Renal cortex interstitium (tissue), 11 donors: ENCODE data around the gene TSSC4. TPM values are rescaled to one million over a fixed set of nuclear protein-coding genes. Genes with fewer than 3 reads are reported as not detected.
A peak's percentile ranks its signal among the peaks of the same experiment; 100 is the strongest.

Source experiments
- DNase-seq, 11 donors: peaks; one replicate each; pipeline ENCODE4 v3.0.0-alpha.2; 2013; ENCODE audit warnings: low read depth in 9 of 11, low spot score in 4 of 11; ENCODE audit errors: extremely low read depth in 1 of 11
- polyA plus RNA-seq, 3 donors: library from polyadenylated mRNA; unstranded; fragments of 120-200 nt; gene quantifications; one replicate each; pipeline ENCODE4 v1.2.1, GENCODE V29; 2013; ENCODE audit not compliant: insufficient read length in 3 of 3

TSSC4 gene
- polyA plus RNA-seq, 3 donors, result 30.8 to 45.5 (median 44.8) TPM

DNA sequence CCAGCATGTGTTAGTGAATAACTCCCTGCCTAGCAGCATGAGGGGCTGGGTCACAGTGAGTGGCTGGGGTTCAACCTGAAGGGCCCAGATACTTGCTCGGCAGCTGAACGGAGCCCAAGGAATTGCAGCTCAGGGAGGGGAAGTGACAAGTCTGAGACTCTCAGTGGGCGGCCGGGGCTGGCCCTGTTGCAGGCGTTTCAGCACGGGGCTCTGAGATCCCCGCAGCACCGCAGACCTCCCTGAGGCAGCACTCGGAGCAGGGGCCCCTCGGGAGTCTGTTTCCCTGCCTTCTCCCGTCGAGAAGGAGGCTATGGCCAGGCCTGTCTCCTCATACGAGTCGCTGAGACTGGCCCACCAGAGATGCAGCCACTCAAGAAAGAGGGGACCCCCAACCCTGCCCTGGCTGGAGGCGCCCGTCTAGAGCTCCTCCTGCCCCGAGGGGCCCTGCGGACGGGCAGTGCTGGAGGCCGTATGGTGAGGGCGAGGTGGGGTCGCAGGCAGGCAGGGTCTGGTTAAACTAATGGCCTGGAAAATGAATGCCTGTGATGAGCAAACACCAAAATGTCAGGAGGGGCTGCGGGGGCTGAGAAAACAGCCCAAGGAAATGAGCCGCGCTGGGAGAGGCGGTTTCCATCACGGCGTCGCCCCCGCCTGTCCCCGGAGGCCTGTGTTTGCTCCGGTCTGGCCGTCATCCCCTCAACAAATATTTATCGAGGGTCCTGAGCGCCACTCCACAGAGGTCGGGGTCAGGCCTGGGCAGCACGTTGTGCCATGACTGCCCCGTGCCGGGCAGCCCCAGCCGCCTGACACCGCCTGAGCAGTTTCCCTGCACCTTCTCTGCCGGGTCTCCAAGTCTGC, 9.3 kb downstream of the TSSC4 start:
- peak in 10 of 11 donors; percentile 53 to 76 (median 66) for DNase-seq

GRCh38 chr11:2410616-2411015, 10.1 kb downstream of the TSSC4 start:
- DNase-seq, result no peak

DNA sequence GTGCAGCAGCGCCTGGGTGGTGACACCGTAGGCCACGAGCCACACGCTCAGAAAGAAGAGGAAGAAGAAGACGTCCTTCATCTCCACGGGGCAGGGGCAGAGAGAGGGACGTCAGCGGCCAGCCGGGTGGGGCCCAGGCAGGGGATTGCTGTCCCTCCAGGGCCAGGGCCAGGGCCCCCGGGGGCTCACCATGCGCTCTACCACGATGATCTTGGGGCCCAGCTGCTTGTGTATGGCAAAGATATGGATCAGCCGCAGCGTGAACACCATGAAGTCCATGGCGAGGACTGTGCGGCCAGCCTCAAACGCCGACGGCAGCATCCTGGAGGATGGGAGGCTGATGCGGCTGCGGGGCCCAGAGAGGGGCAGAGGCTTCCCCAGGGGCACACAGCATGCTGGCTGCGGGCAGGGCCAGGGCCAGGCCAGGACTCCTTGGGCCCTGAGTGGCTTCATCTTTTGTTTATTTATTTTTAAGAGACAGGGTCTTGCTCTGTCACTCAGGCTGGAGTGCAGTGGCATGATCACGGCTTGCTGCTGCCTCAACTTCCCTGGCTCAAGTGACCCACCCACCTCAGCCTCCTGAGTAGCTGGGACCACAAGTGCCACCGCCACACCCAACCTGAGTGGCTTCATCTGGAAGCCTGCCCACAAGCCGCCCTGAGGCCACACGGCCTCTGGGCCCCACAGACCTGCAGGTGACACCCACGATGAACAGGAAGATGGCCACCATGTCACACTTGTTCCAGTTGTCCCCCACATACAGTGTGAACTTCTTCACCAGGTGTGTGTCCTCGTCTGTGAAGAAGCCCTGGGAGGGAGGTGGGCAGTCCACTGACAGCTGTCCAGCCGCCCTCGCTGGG, 11.1 kb downstream of the TSSC4 start:
- no peak for DNase-seq

- no peak for DNase-seq
Observed at GRCh38 chr11:2412323-2412722, 11.8 kb downstream of the TSSC4 start.

- DNase-seq, result no peak
Observed at GRCh38 chr11:2413742-2414579, 13.4 kb downstream of the TSSC4 start.

GRCh38 chr11:2414616-2415015, 14.1 kb downstream of the TSSC4 start:
- DNase-seq, result no peak

DNA sequence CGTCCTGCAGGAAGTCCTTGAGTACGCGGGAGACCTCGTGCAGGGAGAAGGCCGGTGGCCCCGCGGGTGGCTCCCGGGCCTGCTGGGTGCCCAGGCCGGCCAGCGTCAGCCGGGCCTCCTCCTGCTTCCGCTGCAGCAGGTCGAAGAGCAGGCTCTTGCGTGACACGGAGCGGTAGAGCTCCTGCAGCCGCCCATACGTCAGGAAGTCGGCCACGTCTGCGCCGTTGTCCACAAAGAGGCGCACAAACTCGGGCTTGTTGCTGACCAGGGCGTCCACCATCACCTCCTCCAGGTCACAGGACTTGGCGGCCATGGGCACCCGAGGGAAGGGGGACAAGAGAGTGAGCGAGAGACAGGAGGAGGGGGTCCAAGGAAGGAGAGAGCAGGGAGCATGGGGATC, 14.6 kb downstream of the TSSC4 start:
- DNase-seq, result no peak

DNA sequence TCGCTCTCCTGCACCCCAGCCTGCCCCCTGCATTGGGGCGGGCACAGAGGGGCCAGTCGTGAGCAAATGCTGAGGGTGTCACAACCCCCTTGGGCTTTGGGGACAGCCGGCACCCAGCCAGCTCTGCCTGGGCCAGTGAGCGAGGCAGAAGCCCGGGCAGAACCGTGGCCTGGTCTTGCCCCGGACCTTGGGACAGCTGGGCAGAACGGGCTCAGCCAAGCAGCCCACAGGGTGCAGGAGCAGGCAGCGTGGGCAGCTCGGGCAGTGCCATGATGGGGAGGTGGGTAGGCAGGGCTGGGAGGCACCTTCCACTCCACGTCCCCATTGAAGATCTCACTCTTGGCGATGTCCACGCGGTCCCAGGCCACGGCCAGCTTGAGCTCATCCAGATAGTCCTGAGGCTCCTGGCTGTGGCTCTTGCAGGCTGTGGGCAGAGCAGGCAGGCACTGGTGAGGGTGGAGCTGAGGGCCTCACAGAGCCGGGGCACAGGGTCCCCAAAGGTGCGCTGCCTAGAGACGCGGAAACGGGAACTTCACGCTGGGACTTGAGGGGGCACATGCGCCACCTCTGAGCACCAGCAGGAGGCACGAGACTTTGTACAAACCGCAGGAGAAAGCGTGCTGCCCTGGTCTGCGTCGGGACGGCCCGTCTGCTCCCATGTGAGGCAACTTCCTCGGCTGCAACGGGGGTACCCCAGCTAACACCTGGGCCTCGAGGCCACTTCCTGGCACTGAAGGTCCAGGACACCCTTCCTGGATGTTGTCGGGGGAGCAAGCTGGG, 15.2 kb downstream of the TSSC4 start:
- no peak for DNase-seq

DNA sequence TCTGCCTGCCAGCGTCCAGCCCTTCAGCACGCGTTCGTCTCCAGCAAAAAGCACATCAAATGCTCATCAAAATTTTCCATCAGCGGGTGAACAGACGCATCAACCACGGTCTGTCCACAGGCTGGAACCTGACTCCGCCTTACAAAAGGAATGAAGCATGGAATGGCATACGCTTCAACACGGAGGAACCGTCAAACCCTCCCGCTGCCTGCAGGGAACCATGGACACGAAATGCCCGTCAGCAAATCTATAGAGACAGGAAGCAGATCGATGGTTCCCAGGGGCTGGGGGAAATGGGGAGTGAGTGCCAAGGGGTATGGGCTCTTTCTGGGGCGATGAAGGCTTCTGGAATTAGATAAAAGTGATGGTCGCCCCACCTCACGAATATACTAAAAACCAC, 16.2 kb downstream of the TSSC4 start:
- DNase-seq, result no peak

GRCh38 chr11:2417856-2418692, 17.5 kb downstream of the TSSC4 start:
- no peak for DNase-seq

DNA sequence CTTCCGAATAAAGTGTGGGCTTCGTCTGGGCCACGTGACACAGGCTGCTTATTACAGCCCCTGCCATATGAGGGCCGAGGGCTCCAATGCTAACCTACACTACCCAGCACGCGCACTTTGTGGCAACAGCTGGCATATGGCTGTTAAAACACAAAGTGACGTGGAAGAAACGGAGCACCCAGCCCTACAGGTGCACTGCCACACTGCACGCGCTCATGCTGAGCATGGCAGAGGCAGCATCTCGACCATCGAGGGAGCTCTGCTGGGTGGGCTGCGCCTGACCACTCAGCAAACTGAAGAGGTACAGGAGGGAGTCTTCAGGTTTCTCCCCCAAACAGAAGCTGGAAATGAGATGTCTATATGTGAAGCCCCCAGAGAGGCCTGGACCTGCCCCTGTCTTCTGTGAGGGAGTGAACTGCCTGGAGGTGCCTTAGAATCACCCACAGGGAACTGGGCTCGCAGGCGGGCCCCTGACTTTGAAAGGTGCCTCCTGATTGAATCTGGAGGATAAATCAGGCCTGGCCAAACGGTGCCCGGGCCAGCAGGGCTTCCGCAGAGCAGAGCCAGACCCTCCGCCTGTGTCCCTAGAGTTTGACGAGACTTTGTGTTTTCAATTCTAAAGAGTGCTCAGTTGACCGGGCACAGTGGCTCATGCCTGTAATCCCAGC, 18.3 kb downstream of the TSSC4 start:
- no peak for DNase-seq

DNA sequence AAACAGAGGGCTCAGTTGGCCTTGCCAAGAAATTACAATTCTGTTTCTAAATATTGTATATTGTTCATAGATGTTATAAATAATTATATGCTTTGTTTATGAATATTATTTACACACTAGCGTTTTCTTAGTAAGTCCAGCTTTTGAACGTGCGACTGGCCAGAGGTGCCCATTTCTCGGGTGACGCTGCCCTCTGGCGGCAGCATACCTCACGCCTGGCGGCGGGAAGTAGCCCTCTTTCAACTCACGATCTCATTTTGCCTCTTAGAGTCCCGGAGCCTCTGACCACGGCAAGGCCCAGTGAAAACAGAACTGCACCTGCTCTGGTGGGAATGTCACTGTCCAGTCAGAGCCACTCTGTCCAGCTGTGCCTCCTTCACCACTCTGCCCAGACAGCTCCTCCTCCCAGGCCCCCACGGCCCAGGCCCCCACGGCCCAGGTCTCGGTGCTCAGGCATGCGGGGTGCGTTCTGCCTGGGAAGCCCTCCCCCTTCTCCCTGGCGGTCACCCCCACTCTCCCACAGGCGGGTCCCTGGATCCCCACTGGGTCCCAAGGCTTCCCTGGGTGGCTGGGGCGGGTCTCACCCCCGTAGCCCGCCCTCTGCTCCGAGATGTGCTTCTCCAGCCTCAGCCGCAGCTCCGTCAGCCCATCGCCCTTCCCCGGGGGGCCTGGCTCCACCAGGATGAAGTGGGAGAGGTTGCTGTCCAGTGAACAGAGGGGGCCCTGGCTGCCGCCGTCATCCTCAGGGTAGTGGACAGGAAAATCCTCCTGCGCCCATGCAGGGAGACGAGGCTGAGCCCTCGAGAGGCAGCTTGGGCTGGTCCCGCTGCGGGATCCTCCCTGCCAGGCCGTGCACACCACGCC, 19.3 kb downstream of the TSSC4 start:
- peak; percentile 62 to 88 (median 77) for DNase-seq

DNA sequence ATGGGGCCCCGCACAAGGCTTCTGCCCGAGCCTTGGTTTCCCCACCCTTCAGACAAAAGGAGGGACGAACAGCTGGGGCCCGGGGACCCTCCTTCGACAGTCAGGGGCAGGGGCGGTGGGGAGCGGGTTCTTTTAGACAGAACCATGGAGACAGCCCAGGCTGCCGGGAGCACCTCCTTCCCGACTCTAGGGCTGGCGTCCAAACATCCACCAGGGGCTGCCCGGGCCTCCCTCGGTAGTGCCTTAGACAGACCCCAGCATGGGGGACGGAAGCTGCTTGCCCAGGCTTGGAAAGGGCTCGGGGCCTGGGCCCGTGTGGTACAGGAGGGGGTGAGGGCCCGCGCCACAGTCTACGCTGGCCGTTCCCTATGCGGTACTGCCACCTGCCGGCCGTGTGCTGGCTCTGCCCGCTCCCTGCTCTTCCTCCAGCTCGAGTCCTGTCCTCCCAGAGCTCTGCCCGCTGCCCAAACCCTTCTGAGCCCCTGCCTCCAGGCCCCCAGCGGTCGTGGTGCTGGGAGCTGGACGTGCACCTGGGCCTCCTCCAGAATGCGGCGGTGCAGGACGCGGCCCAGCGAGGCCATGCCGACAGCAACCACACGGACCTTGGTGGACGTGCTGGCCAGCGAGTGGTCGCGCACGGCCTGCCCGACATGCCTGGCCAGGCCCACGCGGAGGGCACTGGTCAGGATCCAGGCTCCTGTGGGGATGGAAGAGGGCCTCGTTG, 20.1 kb downstream of the TSSC4 start:
- DNase-seq, result peak in 10 of 11 donors; percentile 63 to 81 (median 75)

- no peak for DNase-seq
Observed at GRCh38 chr11:2421226-2421994, 20.9 kb downstream of the TSSC4 start.

DNA sequence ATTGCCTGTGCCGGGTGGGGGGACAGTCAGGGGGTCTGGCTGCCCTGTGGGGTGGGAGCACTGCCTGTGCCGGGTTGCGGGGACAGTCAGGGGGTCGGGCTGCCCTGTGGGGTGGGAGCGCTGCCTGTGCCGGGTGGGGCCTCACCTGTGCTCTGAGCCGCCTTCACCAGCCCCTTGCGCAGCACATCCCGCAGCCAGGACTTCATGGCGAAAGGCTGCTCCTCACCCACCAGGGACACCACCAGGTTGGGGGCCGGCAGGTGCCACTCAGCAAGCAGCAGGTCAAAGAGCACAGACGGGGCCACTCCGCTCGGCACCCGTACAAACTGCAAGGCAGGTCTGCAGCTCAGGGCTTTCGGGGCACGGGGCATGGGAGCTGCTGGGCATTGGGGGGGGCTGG, 21.4 kb downstream of the TSSC4 start:
- DNase-seq, result no peak
